Measurements from ENCODE around the gene GRID2. TPM values are rescaled to one million over a fixed set of nuclear protein-coding genes. Genes with fewer than 3 reads are reported as not detected.

GRID2 gene
- polyA plus RNA-seq, 1 donor from 2014 or later = 14.9 TPM

DNA sequence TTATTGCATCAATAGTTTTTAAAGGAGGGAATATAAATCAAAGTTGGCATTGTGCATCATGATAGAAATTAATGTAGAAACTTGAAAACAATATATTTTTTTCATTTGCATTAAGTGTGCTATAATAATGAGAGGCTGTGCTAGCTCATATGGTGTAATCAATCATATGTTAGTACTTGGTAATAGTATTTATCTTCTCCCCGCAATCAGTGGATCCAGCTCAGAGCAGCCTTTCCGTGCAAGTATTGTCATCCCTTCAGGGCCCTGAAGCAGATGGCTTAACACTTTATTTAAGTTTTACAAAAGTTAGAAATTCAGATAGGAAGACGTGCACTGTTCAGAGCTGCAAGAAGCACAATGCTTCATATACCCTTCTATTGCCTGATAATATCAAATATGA is 908.5 kb downstream of the GRID2 start:
- peaks cover 4% of the 10 kb centered on the region for H3F3A ChIP-seq (ENCODE audit: insufficient read depth, low read length, poor library complexity, severe bottlenecking)
- H3K9ac ChIP-seq (ENCODE audit: low read length) = no peak overlapping the region
- H3K27ac ChIP-seq (ENCODE audit: low read length) = no peak overlapping the region
- H3K9me2 ChIP-seq (ENCODE audit: insufficient read depth, low read length) = no peaks in the 10 kb centered on the region
- H3K27me3 ChIP-seq (ENCODE audit: insufficient read depth, low read depth, low read length) = no peaks in the 10 kb centered on the region
- H3K4me3 ChIP-seq (ENCODE audit: low read length) = no peak overlapping the region
- H4K20me1 ChIP-seq (ENCODE audit: insufficient read depth) = no peaks in the 10 kb centered on the region
- H3K9me3 ChIP-seq (ENCODE audit: low read length) = no peaks in the 10 kb centered on the region
- no peaks in the 10 kb centered on the region for H3K79me2 ChIP-seq (replicated peaks; ENCODE audit: insufficient read depth, low read length)
- no peak overlapping the region for H2AFZ ChIP-seq (ENCODE audit: low read depth, low read length)
- TF ChIP-seq MXI1 (conservative IDR thresholded peaks at IDR 0.05; ENCODE audit: poor library complexity, severe bottlenecking) (no peak), RAD21 (conservative IDR thresholded peaks at IDR 0.05) (no peak), TAF1 (IDR thresholded peaks at IDR 0.05; ENCODE audit: low read depth) (no peak)
- TF ChIP-seq, protein P1, sequence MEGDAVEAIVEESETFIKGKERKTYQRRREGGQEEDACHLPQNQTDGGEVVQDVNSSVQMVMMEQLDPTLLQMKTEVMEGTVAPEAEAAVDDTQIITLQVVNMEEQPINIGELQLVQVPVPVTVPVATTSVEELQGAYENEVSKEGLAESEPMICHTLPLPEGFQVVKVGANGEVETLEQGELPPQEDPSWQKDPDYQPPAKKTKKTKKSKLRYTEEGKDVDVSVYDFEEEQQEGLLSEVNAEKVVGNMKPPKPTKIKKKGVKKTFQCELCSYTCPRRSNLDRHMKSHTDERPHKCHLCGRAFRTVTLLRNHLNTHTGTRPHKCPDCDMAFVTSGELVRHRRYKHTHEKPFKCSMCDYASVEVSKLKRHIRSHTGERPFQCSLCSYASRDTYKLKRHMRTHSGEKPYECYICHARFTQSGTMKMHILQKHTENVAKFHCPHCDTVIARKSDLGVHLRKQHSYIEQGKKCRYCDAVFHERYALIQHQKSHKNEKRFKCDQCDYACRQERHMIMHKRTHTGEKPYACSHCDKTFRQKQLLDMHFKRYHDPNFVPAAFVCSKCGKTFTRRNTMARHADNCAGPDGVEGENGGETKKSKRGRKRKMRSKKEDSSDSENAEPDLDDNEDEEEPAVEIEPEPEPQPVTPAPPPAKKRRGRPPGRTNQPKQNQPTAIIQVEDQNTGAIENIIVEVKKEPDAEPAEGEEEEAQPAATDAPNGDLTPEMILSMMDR (IDR thresholded peaks at IDR 0.05; ENCODE audit: poor library complexity, severe bottlenecking) = no peak
- H3K4me2 ChIP-seq (ENCODE audit: low read length) = no peak overlapping the region
- H3K36me3 ChIP-seq (ENCODE audit: insufficient read depth, low read length) = no peaks in the 10 kb centered on the region

DNA sequence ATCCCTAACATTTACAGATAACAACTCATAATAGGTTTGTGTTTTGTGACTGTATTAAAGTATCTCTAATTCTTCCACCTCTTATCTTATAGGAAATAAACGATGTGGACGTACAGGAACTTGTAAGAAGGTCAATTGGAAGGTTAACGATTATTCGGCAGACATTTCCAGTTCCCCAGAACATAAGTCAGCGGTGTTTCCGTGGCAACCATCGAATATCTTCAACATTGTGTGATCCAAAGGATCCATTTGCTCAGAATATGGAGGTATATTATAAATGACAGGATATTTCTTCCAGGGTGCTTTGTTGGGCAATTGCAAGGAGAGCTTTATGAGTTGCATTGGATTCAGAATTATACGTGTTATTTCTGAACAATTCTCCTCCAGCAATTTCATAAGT is 912.9 kb downstream of the GRID2 start:
- TF ChIP-seq SMC3 (conservative IDR thresholded peaks at IDR 0.05; ENCODE audit: poor library complexity) (no peak), MXI1 (conservative IDR thresholded peaks at IDR 0.05; ENCODE audit: poor library complexity, severe bottlenecking) (no peak), RAD21 (conservative IDR thresholded peaks at IDR 0.05) (no peak), POLR2AphosphoS5 (IDR thresholded peaks at IDR 0.05) (no peak), TAF1 (IDR thresholded peaks at IDR 0.05; ENCODE audit: low read depth) (no peak), EP300 (conservative IDR thresholded peaks at IDR 0.05; ENCODE audit: poor library complexity, severe bottlenecking) (no peak), EZH2 (IDR thresholded peaks at IDR 0.05; ENCODE audit: borderline replicate concordance, insufficient read depth, low read length, poor library complexity, severe bottlenecking) (no peak)
- TF ChIP-seq, protein P1 (IDR thresholded peaks at IDR 0.05; ENCODE audit: poor library complexity, severe bottlenecking) = no peak
- TF ChIP-seq, protein P2, sequence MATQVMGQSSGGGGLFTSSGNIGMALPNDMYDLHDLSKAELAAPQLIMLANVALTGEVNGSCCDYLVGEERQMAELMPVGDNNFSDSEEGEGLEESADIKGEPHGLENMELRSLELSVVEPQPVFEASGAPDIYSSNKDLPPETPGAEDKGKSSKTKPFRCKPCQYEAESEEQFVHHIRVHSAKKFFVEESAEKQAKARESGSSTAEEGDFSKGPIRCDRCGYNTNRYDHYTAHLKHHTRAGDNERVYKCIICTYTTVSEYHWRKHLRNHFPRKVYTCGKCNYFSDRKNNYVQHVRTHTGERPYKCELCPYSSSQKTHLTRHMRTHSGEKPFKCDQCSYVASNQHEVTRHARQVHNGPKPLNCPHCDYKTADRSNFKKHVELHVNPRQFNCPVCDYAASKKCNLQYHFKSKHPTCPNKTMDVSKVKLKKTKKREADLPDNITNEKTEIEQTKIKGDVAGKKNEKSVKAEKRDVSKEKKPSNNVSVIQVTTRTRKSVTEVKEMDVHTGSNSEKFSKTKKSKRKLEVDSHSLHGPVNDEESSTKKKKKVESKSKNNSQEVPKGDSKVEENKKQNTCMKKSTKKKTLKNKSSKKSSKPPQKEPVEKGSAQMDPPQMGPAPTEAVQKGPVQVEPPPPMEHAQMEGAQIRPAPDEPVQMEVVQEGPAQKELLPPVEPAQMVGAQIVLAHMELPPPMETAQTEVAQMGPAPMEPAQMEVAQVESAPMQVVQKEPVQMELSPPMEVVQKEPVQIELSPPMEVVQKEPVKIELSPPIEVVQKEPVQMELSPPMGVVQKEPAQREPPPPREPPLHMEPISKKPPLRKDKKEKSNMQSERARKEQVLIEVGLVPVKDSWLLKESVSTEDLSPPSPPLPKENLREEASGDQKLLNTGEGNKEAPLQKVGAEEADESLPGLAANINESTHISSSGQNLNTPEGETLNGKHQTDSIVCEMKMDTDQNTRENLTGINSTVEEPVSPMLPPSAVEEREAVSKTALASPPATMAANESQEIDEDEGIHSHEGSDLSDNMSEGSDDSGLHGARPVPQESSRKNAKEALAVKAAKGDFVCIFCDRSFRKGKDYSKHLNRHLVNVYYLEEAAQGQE (IDR thresholded peaks at IDR 0.05; ENCODE audit: borderline replicate concordance) = no peak

More for the DNA sequence above, 912.9 kb downstream of the GRID2 start:
- H3K4me3 ChIP-seq (ENCODE audit: low read length) = no peak overlapping the region
- no peaks in the 10 kb centered on the region for H3K9me3 ChIP-seq (ENCODE audit: low read length)
- no peaks in the 10 kb centered on the region for H3K36me3 ChIP-seq (ENCODE audit: insufficient read depth, low read length)
- no peak overlapping the region for H3K4me2 ChIP-seq (ENCODE audit: low read length)
- H3K27me3 ChIP-seq (ENCODE audit: insufficient read depth, low read depth, low read length) = no peaks in the 10 kb centered on the region
- no peak overlapping the region for H2AFZ ChIP-seq (ENCODE audit: low read depth, low read length)
- peaks cover 4% of the 10 kb centered on the region for H3F3A ChIP-seq (ENCODE audit: insufficient read depth, low read length, poor library complexity, severe bottlenecking)
- no peaks in the 10 kb centered on the region for H4K20me1 ChIP-seq (ENCODE audit: insufficient read depth)
- H3K27ac ChIP-seq (ENCODE audit: low read length) = peak overlapping the region; percentile 33
- no peak overlapping the region for H3K9ac ChIP-seq (ENCODE audit: low read length)
- H3K79me2 ChIP-seq (replicated peaks; ENCODE audit: insufficient read depth, low read length) = no peaks in the 10 kb centered on the region
- no peaks in the 10 kb centered on the region for H3K9me2 ChIP-seq (ENCODE audit: insufficient read depth, low read length)

Data from neural cell (in vitro differentiated cells).